Endothelial cell of umbilical vein (primary cell): ENCODE measurements around the gene SLC35B4. TPM values are rescaled to one million over a fixed set of nuclear protein-coding genes. Genes with fewer than 3 reads are reported as not detected.

ENCODE experiments used
- BruUV-seq: library from RNA; stranded (reverse); fragments of 400-500 nt; replicated peaks from 2 replicates; lab custom pipeline; 2021; lab: Mats Ljungman, UMichigan
- CTCF ChIA-PET: fragments of 300-600, 350-600 bp; sonication (Branson Sonifier 250); formaldehyde crosslinking; loops from one replicate; lab custom pipeline; 2021; ENCODE audit warnings: antibody characterized with exemption, inconsistent platforms; lab: Charles Lee
- POLR2A ChIA-PET: fragments of 300-600, 350-600 bp; sonication (Branson Sonifier 250); formaldehyde crosslinking; loops from one replicate; lab custom pipeline; 2021; ENCODE audit warnings: antibody characterized with exemption, inconsistent platforms; lab: Charles Lee
- DNase-seq: peaks from one replicate; pipeline ENCODE4 v3.0.0-alpha.2; 2011; ENCODE audit warnings: low read depth, low spot score
- FAIRE-seq: peaks from 2 replicates; lab custom pipeline; 2011; peaks lifted over from hg19 to GRCh38; lab: Jason Lieb, UNC
- H2AFZ ChIP-seq: 2 replicates; pipeline ENCODE4 v1.6.0; 2012; ENCODE audit warnings: low read depth, low read length, control low read depth, inconsistent platforms
- H3K27ac ChIP-seq: 2 replicates; pipeline ENCODE4 v1.5.1; 2011; ENCODE audit warnings: low read depth, mild to moderate bottlenecking, control low read depth, low read length, moderate library complexity; ENCODE audit not compliant: insufficient read depth
- H3K27me3 ChIP-seq, 2 experiments: 2 replicates each; pipeline versions ENCODE4 v1.6.0 to v1.6.1; 2011; ENCODE audit warnings: low read length in 2 of 2, mixed read lengths in 1 of 2; ENCODE audit not compliant: control insufficient read depth in 2 of 2, insufficient read depth in 2 of 2
- H3K36me3 ChIP-seq, 2 experiments: 2 replicates in 1 of 2; 3 replicates in 1 of 2; pipeline ENCODE4 v1.5.1; 2011; ENCODE audit warnings: low read length in 2 of 2, mild to moderate bottlenecking in 1 of 2, moderate library complexity in 1 of 2; ENCODE audit not compliant: control insufficient read depth in 2 of 2, insufficient read depth in 2 of 2; ENCODE audit errors: extremely low read depth in 1 of 2
- H3K4me1 ChIP-seq: 3 replicates; pipeline ENCODE4 v1.5.1; 2011; ENCODE audit warnings: mild to moderate bottlenecking, low read length; ENCODE audit not compliant: control insufficient read depth, insufficient read depth; ENCODE audit errors: extremely low read depth
- H3K4me2 ChIP-seq: 2 replicates; pipeline ENCODE4 v1.6.1; 2011; ENCODE audit warnings: low read length, control low read depth, mixed read lengths; ENCODE audit not compliant: insufficient read depth
- H3K4me3 ChIP-seq, 3 experiments: fragments of 200-600 bp in 1 of 3; sonication (generic), shearing (Covaris generic) in 1 of 3; replicated peaks in 1 of 3; 2 replicates each; pipeline ENCODE4 v1.5.1; 2011 to 2016; ENCODE audit warnings: control low read depth in 3 of 3, low read length in 3 of 3, mild to moderate bottlenecking in 2 of 3, inconsistent platforms in 1 of 3, low read depth in 1 of 3, moderate library complexity in 1 of 3; ENCODE audit not compliant: insufficient read depth in 1 of 3
- H3K79me2 ChIP-seq: 2 replicates; pipeline ENCODE4 v1.6.0; 2012; ENCODE audit warnings: low read length, inconsistent platforms; ENCODE audit not compliant: control insufficient read depth, insufficient read depth
- H3K9ac ChIP-seq: replicated peaks from 2 replicates; pipeline ENCODE3; 2011; ENCODE audit warnings: low read length, control low read depth; ENCODE audit not compliant: insufficient read depth; ENCODE audit errors: extremely low read depth
- H3K9me1 ChIP-seq: replicated peaks from 3 replicates; pipeline ENCODE4 v1.6.0; 2011; ENCODE audit warnings: mild to moderate bottlenecking, low read length; ENCODE audit not compliant: control insufficient read depth, insufficient read depth; ENCODE audit errors: extremely low read depth
- H3K9me3 ChIP-seq: replicated peaks from 2 replicates; pipeline ENCODE4 v1.5.1; 2012; ENCODE audit warnings: low read length, inconsistent platforms; ENCODE audit not compliant: control insufficient read depth, insufficient read depth
- H4K20me1 ChIP-seq: replicated peaks from 2 replicates; pipeline ENCODE3; 2011; ENCODE audit warnings: mild to moderate bottlenecking, low read length; ENCODE audit not compliant: control insufficient read depth, insufficient read depth; ENCODE audit errors: extremely low read depth
- CTCF ChIP-seq, 2 donors: IDR thresholded peaks; 1 replicate in 1 of 2; 2 replicates in 1 of 2; pipeline ENCODE4 v1.5.1; 2011; ENCODE audit warnings: low read length in 2 of 2, mild to moderate bottlenecking in 2 of 2, moderate library complexity in 2 of 2, control low read depth in 1 of 2, inconsistent platforms in 1 of 2, low read depth in 1 of 2; ENCODE audit not compliant: insufficient read depth in 1 of 2; ENCODE audit errors: extremely low read depth in 1 of 2
- EZH2 ChIP-seq: IDR thresholded peaks from 2 replicates; pipeline ENCODE4 v1.6.1; 2012; ENCODE audit warnings: borderline replicate concordance, low read depth, mild to moderate bottlenecking, moderate library complexity, low read length, inconsistent platforms; ENCODE audit not compliant: severe bottlenecking
- FOS ChIP-seq: IDR thresholded peaks from 2 replicates; pipeline ENCODE4 v1.6.1; 2011; ENCODE audit warnings: mild to moderate bottlenecking, low read length, moderate library complexity, borderline replicate concordance; ENCODE audit not compliant: insufficient read depth
- GATA2 ChIP-seq: IDR thresholded peaks from 2 replicates; pipeline ENCODE4 v1.7.0; 2011; ENCODE audit warnings: low read depth, mild to moderate bottlenecking, moderate library complexity, mixed read lengths, low read length; ENCODE audit not compliant: insufficient read length, insufficient read depth
- JUN ChIP-seq: IDR thresholded peaks from 2 replicates; pipeline ENCODE4 v1.6.1; 2011; ENCODE audit warnings: borderline replicate concordance, low read depth; ENCODE audit not compliant: insufficient read length, insufficient read depth
- MAX ChIP-seq: IDR thresholded peaks from 2 replicates; pipeline ENCODE4 v1.6.1; 2011; ENCODE audit not compliant: insufficient read depth, insufficient read length
- MYC ChIP-seq: IDR thresholded peaks from one replicate; pipeline ENCODE4 v1.6.1; 2011; ENCODE audit warnings: mild to moderate bottlenecking, low read depth, low read length
- POLR2A ChIP-seq: IDR thresholded peaks from 2 replicates; pipeline ENCODE4 v1.6.1; 2012; ENCODE audit warnings: low read depth, mild to moderate bottlenecking, control low read depth, low read length
- POLR2AphosphoS5 ChIP-seq: IDR thresholded peaks from 2 replicates; pipeline ENCODE4 v1.6.1; 2012; ENCODE audit warnings: low read depth, mild to moderate bottlenecking, control low read depth, low read length, moderate library complexity; ENCODE audit not compliant: insufficient read depth
- dilution Hi-C: fragments of 300-500 bp; cut with MboI; formaldehyde crosslinking; loops from one replicate; pipeline ENCODE4 v1.15.0; 2019; ENCODE audit warnings: low sequenced_read_pairs; ENCODE audit not compliant: extremely low pct_ligation_motif_present
- intact Hi-C: fragments of 100-400 bp; cut with micrococcal nuclease; formaldehyde crosslinking; loops from one replicate; pipeline ENCODE4 v1.10.0; 2022
- polyA plus RNA-seq, 4 experiments: library from polyadenylated mRNA; depleted of rRNA in 3 of 4; stranded (reverse) in 3 of 4; unstranded in 1 of 4; fragments of >200 nt; gene quantifications; 2 replicates each; pipeline versions ENCODE4 v1.2.1 to v1.2.3, GENCODE V29; 2011 to 2012; ENCODE audit warnings: missing spikeins in 1 of 4
- total RNA-seq: library from RNA; stranded (reverse); gene quantifications from 2 replicates; pipeline ENCODE4 v1.2.3, GENCODE V29; 2021

Gene SLC35B4
- total and polyA plus RNA-seq, 2 donors (not counting 3 experiments of a cell fraction or from before 2014, with no cell fraction given): 17.5 to 20.2 TPM

GRCh38 chr7:134330974-134331373 lies 14.2 kb upstream of the SLC35B4 start:
- no peaks in the 10 kb centered on the region for H3K36me3 ChIP-seq
- FAIRE-seq: no peak
- H3K27ac ChIP-seq: no peak overlapping the region
- ChIA-PET POLR2A (no interaction called here), CTCF (no interaction called here)
- H3K79me2 ChIP-seq: no peaks in the 10 kb centered on the region
- intact Hi-C loops: no loop called here
- TF ChIP-seq JUN: no peak
- no peak for TF ChIP-seq MYC
- no peak for TF ChIP-seq POLR2AphosphoS5
- TF ChIP-seq POLR2A: no peak
- TF ChIP-seq EZH2: no peak
- no peak for TF ChIP-seq FOS
- no peak for TF ChIP-seq CTCF (IDR thresholded peaks at IDR 0.05; ENCODE audit: extremely low read depth in 1 of 2, insufficient read depth in 1 of 2, low read depth in 1 of 2, low read length in 2 of 2)
- no peak for TF ChIP-seq GATA2
- TF ChIP-seq MAX: no peak
- H2AFZ ChIP-seq: no peak overlapping the region
- no peak for DNase-seq
- H3K4me3 ChIP-seq: no peak overlapping the region
- no TSS peak for BruUV-seq
- no peaks in the 10 kb centered on the region for H4K20me1 ChIP-seq
- no peak overlapping the region for H3K9ac ChIP-seq
- no peaks in the 10 kb centered on the region for H3K4me1 ChIP-seq
- H3K9me1 ChIP-seq: no peaks in the 10 kb centered on the region
- H3K27me3 ChIP-seq: peaks cover 2 to 17% of the 10 kb centered on the region in 2 experiments
- no peaks in the 10 kb centered on the region for H3K9me3 ChIP-seq
- dilution Hi-C loops: no loop called here
- no peak overlapping the region for H3K4me2 ChIP-seq
